AG10803 (cell line): ENCODE data around the gene ZNF678.
"Not testable (repeated sequence)": the region's sequence is repeated elsewhere in the genome, so short reads cannot be mapped to it uniquely, and the experiment has no call there.

Source experiments
- DNase-seq: peaks from one replicate; pipeline ENCODE4 v3.0.0; 2010; ENCODE audit warnings: low read depth
- H3K4me3 ChIP-seq: 2 replicates; pipeline ENCODE4 v1.5.1; 2011; ENCODE audit warnings: mild to moderate bottlenecking, low read length, control low read depth
- TF ChIP-seq, protein P1 (sequence below): conservative IDR thresholded peaks from 2 replicates; pipeline ENCODE4 v1.5.1; 2011; ENCODE audit warnings: mild to moderate bottlenecking, low read length, control low read depth, inconsistent platforms

ZNF678 gene

GRCh38 chr1:227673441-227673840 lies 110.1 kb downstream of the ZNF678 start:
- TF ChIP-seq, protein P1, sequence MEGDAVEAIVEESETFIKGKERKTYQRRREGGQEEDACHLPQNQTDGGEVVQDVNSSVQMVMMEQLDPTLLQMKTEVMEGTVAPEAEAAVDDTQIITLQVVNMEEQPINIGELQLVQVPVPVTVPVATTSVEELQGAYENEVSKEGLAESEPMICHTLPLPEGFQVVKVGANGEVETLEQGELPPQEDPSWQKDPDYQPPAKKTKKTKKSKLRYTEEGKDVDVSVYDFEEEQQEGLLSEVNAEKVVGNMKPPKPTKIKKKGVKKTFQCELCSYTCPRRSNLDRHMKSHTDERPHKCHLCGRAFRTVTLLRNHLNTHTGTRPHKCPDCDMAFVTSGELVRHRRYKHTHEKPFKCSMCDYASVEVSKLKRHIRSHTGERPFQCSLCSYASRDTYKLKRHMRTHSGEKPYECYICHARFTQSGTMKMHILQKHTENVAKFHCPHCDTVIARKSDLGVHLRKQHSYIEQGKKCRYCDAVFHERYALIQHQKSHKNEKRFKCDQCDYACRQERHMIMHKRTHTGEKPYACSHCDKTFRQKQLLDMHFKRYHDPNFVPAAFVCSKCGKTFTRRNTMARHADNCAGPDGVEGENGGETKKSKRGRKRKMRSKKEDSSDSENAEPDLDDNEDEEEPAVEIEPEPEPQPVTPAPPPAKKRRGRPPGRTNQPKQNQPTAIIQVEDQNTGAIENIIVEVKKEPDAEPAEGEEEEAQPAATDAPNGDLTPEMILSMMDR = no peak
- no peak for DNase-seq

GRCh38 chr1:227685807-227686206 lies 122.5 kb downstream of the ZNF678 start:
- TF ChIP-seq, protein P1 = no peak
- DNase-seq = no peak
- no peak overlapping the region for H3K4me3 ChIP-seq

More at GRCh38 chr1:227673441-227673840, 110.1 kb downstream of the ZNF678 start:
- no peak overlapping the region for H3K4me3 ChIP-seq

DNA sequence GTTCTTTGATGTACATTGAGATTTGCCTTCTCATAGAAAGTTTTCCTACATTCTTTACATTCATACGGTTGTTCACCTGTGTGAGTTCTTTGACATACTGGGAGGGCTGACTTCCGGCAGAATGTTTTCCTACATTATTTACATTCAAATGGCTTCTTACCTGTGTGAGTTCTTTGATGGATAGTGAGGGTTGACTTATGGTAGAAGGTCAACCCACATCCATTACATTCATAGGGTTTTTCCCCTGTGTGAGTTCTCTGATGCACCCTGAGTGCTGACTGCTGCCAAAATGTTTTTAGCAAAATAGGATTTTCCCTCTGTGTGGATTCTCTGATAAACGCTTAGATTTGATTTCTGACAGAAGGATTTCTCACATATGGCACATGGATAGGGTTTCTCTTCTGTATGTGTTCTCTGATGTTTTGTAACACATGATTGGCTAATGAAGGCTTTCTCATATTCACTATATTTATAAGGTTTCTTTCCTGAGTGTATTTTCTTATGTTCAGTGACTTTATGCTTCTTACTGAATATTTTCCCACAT lies 134.0 kb downstream of the ZNF678 start:
- no peak for DNase-seq
- TF ChIP-seq, protein P1 = no peak
- H3K4me3 ChIP-seq = no peak overlapping the region

DNA sequence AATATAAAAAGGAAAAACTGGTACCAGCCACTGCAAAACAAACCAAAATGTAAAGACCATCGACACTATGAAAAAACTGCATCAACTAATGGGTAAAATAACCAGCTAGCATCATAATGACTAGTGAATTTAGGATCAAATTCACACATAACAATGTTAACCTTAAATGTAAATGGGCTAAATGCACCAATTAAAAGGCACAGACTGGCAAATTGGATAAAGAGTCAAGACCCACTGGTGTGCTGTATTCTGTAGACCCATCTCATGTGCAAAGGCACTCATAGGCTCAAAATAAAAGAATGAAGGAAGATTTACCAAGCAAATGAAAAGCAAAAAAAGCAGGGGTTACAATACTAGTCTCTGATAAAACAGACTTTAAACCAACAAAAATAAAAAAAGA lies 138.3 kb downstream of the ZNF678 start:
- not testable (repeated sequence) for DNase-seq, H3K4me3 ChIP-seq

- H3K4me3 ChIP-seq = no peak overlapping the region
- DNase-seq = no peak
- TF ChIP-seq, protein P1 = no peak
Observed at GRCh38 chr1:227707846-227708245, 144.5 kb downstream of the ZNF678 start.

GRCh38 chr1:227709451-227709850 lies 146.1 kb downstream of the ZNF678 start:
- H3K4me3 ChIP-seq = no peak overlapping the region
- DNase-seq = no peak
- TF ChIP-seq, protein P1 = no peak

GRCh38 chr1:227710474-227710873 lies 147.1 kb downstream of the ZNF678 start:
- DNase-seq, H3K4me3 ChIP-seq: not testable (repeated sequence)

GRCh38 chr1:227712648-227713047 lies 149.3 kb downstream of the ZNF678 start:
- DNase-seq = no peak
- H3K4me3 ChIP-seq = no peak overlapping the region
- TF ChIP-seq, protein P1 = no peak
